Measurements from ENCODE around the gene KCNMB2.

DNA sequence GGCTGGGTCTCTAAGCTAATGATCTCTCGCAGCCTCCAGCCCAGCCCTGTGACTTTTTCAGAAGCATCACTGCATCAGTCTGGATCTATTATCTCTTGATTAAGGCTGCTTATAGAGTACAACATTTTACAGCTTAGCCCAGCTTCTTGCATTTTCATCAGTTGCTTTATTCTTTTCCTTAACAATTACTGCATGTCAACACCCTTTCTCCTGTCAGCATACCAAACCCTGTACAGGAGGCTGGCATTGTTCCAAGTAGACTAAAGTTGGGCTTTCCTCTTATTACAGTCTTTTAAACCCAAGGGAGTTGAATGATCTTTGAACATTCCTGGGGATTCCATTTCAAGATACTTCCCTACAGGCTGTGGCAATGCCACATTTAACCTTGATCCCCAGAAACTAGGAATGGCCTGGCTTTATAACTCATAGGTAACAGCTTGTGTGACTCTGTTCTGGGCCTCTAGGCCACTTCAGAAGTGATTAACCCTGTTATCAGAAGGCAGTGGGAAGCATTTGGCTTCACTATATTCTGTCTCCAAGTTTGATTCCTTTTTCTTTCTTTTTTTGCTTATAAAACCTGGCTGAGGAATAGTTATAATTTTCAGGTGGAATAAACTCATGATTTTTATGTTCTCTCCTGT, 182.9 kb downstream of the KCNMB2 start:
- TF ChIP-seq, protein P1, sequence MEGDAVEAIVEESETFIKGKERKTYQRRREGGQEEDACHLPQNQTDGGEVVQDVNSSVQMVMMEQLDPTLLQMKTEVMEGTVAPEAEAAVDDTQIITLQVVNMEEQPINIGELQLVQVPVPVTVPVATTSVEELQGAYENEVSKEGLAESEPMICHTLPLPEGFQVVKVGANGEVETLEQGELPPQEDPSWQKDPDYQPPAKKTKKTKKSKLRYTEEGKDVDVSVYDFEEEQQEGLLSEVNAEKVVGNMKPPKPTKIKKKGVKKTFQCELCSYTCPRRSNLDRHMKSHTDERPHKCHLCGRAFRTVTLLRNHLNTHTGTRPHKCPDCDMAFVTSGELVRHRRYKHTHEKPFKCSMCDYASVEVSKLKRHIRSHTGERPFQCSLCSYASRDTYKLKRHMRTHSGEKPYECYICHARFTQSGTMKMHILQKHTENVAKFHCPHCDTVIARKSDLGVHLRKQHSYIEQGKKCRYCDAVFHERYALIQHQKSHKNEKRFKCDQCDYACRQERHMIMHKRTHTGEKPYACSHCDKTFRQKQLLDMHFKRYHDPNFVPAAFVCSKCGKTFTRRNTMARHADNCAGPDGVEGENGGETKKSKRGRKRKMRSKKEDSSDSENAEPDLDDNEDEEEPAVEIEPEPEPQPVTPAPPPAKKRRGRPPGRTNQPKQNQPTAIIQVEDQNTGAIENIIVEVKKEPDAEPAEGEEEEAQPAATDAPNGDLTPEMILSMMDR (IDR thresholded peaks at IDR 0.05; ENCODE audit: borderline replicate concordance, extremely low read depth, low read length, poor library complexity, severe bottlenecking), result no peak
- no peak for TF ChIP-seq EZH2 (IDR thresholded peaks at IDR 0.05; ENCODE audit: borderline replicate concordance, low read depth, low read length, severe bottlenecking)

Measured in DND-41 (cell line).